HuH-7.5 (cell line): Measurements from ENCODE around the gene TNFAIP2.
A peak's percentile ranks its signal among the peaks of the same experiment; 100 is the strongest.

ENCODE experiments used
- DNase-seq: peaks from one replicate; pipeline ENCODE4 v3.0.0; 2011; ENCODE audit warnings: low spot score

Gene TNFAIP2

DNA sequence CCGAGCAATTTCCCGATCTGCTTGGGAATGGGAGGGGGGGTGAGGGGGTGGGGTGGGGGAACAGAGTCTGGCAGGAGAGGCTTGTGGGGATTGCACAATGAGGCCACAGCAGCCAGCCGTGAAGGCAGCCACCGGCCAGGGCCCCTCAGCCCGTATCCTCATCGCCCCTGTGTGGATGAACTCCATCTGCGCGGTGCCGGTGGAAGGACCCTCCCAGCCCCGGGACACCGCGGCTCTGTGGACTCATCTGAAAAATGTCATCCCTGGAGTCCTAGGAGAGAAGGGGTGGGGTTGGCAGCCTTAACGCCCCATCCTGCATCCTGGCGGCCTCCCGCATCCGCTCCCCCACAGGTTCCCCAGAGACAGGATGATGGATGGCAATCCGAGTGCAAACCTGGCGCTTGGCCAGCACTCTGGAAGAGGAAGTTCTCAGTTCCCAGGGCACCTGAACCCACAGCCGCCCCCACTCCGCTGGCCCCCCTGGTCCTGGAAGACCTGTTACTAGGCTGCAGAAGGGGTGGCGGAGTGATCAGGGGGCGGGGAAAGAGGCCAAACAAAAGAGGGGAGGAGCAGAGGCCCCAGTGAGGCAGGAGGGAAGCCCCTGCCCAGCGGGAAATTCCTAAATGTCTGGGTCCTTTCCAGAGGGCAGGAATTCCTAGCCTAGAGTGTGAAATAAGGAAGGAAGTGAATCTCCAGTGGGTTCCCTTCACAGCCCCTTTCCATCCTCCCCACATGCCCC lies 1.2 kb upstream of the TNFAIP2 start:
- DNase-seq: peak; percentile 69

DNA sequence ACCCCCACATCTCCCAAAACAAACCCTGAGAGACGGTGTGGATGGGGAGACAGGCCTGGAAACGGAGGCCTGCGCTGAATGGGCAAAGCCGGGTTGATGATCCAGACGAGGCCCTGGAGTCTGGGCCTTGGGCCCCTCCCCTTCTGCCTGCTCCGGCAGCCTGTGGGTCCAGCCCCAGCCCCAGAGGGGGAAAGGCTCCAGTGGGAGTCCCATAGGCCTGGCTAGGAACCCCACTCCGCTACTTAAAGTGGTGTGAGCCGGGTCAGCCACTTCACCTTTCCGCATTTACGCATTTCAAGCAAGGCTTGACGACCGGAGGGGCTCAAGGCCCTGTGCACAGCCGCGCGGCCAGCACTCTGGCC lies 695 bp upstream of the TNFAIP2 start:
- no peak for DNase-seq

DNA sequence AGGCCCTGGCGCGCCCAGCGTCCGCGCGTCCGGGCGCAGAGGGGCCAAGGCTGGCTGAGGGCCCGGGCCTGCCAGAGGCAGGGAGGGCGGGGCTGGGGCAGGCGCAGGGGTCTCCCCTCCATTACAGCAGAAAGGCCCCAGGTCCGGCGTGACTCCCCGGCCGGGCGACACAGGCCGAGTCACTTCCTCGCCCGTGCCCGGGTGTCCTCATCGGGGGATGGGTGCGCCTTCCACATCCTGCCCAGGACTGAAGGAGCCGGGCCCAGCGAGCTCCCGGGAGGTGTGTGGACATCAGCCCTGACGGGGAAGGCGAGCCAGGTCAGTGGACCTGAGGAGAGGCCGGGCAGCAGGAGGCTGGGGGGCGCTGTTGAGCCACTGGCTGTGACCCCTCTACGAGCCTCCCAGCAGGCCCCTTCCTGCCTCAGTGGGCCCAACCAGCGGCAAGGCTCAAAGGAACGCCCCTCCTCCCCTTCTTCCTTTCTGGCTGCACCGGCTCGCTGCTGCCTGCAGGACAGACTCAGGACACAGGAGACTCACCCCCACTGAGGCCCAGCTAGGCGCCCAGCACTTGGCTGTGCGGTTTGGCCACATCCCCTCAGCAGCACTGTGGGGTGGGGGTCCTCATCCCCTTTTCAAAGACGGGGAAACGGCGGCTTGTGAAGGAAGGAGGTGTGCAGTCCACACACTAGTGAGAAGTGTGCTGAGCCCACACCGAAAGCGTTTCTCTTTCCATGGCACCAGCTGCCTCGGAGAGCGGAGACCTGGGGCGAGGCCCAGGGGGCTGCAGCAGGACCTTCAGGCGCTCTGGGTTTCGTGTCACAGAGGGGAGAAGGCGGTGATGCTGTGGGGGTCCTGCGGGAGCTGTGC lies 606 bp downstream of the TNFAIP2 start:
- DNase-seq: peak; percentile 84

DNA sequence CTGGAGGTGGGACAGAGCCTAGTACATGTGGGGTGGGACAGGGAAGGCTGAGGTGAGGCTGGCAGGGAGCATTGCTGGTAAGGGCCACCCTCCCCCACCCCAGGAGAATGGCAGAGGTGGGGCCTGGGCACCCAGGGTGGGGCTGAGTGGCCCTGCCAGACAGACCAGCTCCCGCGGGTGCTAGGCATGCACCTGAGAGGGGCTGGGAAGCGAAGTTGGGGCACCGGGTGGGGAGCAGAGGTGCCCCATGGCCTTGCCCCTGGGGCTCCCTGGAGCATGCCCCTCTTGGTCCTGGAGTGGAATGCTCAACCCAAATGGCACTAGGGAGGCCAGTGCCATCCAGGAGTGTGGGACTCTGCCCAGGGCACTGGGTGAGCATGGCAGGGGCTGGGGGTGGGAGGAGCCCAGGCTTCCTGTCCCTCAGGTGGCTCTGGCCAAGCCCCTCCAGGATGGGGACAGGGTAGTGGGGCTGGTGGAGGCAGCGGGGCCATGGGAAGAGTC lies 1.3 kb downstream of the TNFAIP2 start:
- no peak for DNase-seq

- DNase-seq: no peak
Measured at GRCh38 chr14:103125098-103126070, 2.1 kb downstream of the TNFAIP2 start.

- DNase-seq: no peak
Measured at GRCh38 chr14:103126088-103126872, 3.0 kb downstream of the TNFAIP2 start.

DNA sequence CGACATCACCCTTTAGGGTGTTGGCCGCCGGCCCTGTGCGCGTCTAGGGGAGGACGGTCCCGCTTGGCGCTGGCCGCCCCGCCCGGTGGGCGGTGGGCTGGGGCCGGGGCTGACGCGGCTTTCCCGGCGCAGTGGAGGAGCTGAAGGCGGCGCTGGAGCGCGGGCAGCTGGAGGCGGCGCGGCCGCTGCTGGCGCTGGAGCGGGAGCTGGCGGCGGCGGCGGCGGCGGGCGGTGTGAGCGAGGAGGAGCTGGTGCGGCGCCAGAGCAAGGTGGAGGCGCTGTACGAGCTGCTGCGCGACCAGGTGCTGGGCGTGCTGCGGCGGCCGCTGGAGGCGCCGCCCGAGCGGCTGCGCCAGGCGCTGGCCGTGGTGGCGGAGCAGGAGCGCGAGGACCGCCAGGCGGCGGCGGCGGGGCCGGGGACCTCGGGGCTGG lies 3.6 kb downstream of the TNFAIP2 start:
- DNase-seq: no peak

GRCh38 chr14:103127356-103127755 lies 4.1 kb downstream of the TNFAIP2 start:
- DNase-seq: no peak

- no peak for DNase-seq
Measured at GRCh38 chr14:103127861-103128598, 4.8 kb downstream of the TNFAIP2 start.

DNA sequence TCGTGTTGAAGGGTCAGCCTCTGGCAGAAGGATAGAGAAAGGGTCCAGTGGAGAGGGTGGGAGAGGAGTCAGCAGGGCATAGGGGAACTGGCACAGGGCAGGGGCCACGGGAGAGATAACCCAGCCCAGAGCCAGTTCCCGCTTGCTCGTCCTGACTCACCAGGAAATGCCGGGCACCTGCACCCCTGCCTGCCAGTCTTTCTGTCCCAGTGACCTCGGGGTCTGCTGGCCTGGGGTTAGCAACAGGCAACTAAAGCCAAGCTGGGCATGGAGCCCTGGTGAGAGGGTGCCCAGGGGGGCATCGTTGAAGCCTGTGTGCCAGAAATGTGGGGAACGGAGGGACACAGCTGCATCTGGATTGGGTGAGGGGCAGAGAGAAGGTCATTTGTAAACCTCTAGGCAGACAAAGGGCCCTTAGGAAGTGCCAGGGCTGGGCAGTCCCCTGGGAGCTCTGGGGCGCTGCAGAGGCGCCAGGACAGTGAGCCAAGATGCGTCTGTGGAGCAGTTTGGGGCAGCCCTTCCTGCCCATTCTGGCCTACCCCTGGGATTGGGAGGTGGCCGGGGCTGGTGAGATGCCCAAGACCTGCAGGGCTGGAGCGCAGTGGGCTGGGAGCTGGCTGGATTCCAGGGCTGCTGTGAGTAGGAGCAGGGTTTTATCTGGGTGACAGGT lies 5.5 kb downstream of the TNFAIP2 start:
- no peak for DNase-seq

DNA sequence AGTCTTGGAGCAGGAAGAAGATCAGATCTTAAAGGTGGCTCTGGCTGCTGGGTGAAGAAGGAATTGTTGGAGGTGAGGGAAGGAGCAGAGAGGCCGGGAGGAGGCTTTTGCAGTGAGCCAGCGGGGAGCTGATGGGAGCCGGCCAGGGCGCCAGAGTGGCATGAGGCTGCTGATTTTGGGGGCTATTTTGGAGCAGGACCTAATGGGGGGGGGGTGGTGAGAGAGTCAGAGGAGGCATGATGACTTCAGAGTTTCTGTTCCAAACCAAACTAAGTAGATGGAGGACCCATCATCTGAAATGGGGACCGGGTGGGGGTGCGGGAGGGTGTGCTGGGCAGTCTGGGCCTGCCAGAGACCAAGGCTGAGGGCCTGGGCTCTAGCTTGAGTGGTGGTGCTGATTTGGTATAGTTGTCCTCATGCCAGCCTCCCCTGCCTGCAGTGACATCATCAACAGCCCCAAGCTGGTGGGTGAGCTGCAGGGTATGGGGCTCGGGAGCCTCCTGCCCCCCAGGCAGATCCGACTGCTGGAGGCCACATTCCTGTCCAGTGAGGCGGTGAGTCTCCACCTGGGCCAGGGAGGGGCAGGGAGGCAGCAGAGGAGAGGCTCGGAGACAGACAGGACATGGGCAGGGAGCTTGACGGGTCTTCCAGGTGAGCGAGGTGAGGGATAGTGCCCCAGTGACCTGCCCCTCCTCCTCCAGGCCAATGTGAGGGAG lies 6.2 kb downstream of the TNFAIP2 start:
- no peak for DNase-seq

DNA sequence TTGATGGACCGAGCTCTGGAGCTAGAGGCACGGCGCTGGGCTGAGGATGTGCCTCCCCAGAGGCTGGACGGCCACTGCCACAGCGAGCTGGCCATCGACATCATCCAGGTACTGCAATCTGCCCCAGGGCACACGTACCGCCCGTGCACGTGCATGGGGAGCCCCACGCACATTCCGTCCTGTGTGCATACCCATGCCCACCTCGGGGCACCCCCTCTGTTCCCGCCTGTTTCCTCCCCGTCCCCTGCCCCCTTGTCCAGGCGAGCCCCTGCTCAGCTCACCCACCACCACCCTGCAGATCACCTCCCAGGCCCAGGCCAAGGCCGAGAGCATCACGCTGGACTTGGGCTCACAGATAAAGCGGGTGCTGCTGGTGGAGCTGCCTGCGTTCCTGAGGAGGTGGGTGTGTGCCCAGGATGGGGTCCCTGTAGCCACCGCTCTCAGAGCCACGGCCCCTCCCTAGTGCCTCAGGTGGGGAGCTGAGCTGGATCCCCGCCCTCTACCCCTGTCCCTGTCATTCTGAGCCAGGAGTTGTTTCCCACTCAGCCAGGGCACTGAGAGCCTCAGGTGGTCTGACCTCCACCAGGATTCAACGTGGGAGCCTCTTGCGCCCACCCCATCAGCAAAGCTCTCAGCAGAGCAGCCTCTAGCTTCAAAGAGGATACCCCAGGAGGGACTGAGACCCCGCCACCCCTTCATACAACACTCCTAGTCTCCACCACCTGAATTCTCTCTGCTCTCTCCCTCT lies 6.9 kb downstream of the TNFAIP2 start:
- DNase-seq: no peak

GRCh38 chr14:103130965-103131364 lies 7.7 kb downstream of the TNFAIP2 start:
- DNase-seq: no peak

GRCh38 chr14:103131580-103131979 lies 8.3 kb downstream of the TNFAIP2 start:
- DNase-seq: no peak

DNA sequence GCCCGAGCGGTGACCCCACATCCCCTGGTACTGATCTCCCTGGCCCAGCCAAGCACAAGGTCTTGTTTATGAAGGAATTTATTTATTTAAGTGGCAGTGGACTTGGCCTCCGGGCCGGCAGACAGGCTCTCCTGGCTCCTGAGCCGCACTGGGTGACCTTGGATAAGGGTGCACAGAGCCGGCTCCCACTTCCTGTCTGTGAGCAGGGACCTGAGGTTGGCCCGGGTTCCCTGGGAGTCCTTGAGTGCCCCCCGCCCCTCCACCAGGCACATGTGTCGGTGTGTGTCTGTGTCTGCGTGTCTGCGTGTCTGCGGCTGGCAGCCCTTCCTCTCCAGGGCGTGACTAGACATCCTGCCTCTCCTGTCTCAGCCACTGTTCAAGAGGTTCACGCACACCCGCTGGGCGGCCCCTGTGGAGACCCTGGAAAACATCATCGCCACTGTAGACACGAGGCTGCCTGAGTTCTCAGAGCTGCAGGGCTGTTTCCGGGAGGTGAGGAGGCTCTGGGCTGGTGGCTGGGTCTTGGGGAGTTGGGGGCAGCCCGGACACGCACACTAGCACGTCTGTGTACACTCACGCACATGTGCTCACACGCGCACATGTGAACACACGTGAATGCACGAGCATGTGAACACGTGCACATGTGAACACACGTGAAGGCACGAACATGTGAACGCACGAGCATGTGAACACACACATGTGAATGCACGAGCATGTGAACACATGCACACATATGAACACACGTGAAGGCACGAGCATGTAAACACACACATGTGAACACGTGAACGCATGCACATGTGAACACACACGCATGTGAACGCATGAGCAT lies 9.3 kb downstream of the TNFAIP2 start:
- no peak for DNase-seq

GRCh38 chr14:103133210-103134140 lies 10.2 kb downstream of the TNFAIP2 start:
- DNase-seq: no peak
